ENCODE data around the gene CHST11.

The CHST11 gene

GRCh38 chr12:104505095-104505818, 48.5 kb downstream of the CHST11 start:
- CTCF ChIA-PET = no interaction called here
- TF ChIP-seq ZNF426 (tag by site-specific recombination; IDR thresholded peaks at IDR 0.05) (no peak), ZNF16 (tag by site-specific recombination; IDR thresholded peaks at IDR 0.05; ENCODE audit: low read depth) (no peak), ZNF529 (tag by site-specific recombination; IDR thresholded peaks at IDR 0.05; ENCODE audit: insufficient replicate concordance) (no peak), BCL11A (tag by site-specific recombination; IDR thresholded peaks at IDR 0.05; ENCODE audit: low read depth) (no peak), ZBTB17 (tag by site-specific recombination; IDR thresholded peaks at IDR 0.05) (peak; percentile 47), PRDM10 (tag by site-specific recombination; IDR thresholded peaks at IDR 0.05) (0 out of 2 replicates have a peak, but pooled peaks have one; percentile 12), ZFP69B (tag by site-specific recombination; IDR thresholded peaks at IDR 0.05) (no peak), INSM2 (tag by site-specific recombination; IDR thresholded peaks at IDR 0.05) (no peak), ZNF600 (tag by site-specific recombination; IDR thresholded peaks at IDR 0.05) (0 out of 2 replicates have a peak, but pooled peaks have one; percentile 7), ZFP3 (tag by site-specific recombination; IDR thresholded peaks at IDR 0.05; ENCODE audit: low read depth) (no peak), TCF7L2 (IDR thresholded peaks at IDR 0.05; ENCODE audit: borderline replicate concordance, low read depth, low read length) (peak; percentile 88), KLF7 (tag by site-specific recombination; IDR thresholded peaks at IDR 0.05; ENCODE audit: borderline replicate concordance) (peak; percentile 38; the same call in 1 of the 2 replicates), OVOL3 (tag by site-specific recombination; IDR thresholded peaks at IDR 0.05) (peak; percentile 95), ZNF580 (tag by site-specific recombination; IDR thresholded peaks at IDR 0.05) (0 out of 2 replicates have a peak, but pooled peaks have one; percentile 43), ZNF18 (tag by site-specific recombination; IDR thresholded peaks at IDR 0.05) (peak; percentile 73), ZBTB1 (tag by site-specific recombination; IDR thresholded peaks at IDR 0.05) (0 out of 2 replicates have a peak, but pooled peaks have one; percentile 20), ZNF214 (tag by site-specific recombination; IDR thresholded peaks at IDR 0.05; ENCODE audit: borderline replicate concordance) (no peak), KLF16 (tag by site-specific recombination; IDR thresholded peaks at IDR 0.05) (no peak), ZNF701 (tag by site-specific recombination; IDR thresholded peaks at IDR 0.05) (no peak), MEIS1 (CRISPR knock-in tag; IDR thresholded peaks at IDR 0.05; ENCODE audit: borderline replicate concordance) (no peak), GLI2 (tag by site-specific recombination; IDR thresholded peaks at IDR 0.05; ENCODE audit: borderline replicate concordance, low read depth) (peak; percentile 89), GLIS1 (tag by site-specific recombination; IDR thresholded peaks at IDR 0.05) (peak; percentile 75), ZNF335 (tag by site-specific recombination; conservative IDR thresholded peaks at IDR 0.05) (peak; percentile 38; the same call in 1 of the 2 replicates), ZNF221 (tag by site-specific recombination; IDR thresholded peaks at IDR 0.05; ENCODE audit: borderline replicate concordance) (no peak), TRIM28 (IDR thresholded peaks at IDR 0.05; ENCODE audit: borderline replicate concordance, low read length) (peak; percentile 64; the same call in 1 of the 2 replicates), ZNF610 (tag by site-specific recombination; IDR thresholded peaks at IDR 0.05; ENCODE audit: borderline replicate concordance) (0 out of 2 replicates have a peak, but pooled peaks have one; percentile 12)
- TF ChIP-seq, protein P1, sequence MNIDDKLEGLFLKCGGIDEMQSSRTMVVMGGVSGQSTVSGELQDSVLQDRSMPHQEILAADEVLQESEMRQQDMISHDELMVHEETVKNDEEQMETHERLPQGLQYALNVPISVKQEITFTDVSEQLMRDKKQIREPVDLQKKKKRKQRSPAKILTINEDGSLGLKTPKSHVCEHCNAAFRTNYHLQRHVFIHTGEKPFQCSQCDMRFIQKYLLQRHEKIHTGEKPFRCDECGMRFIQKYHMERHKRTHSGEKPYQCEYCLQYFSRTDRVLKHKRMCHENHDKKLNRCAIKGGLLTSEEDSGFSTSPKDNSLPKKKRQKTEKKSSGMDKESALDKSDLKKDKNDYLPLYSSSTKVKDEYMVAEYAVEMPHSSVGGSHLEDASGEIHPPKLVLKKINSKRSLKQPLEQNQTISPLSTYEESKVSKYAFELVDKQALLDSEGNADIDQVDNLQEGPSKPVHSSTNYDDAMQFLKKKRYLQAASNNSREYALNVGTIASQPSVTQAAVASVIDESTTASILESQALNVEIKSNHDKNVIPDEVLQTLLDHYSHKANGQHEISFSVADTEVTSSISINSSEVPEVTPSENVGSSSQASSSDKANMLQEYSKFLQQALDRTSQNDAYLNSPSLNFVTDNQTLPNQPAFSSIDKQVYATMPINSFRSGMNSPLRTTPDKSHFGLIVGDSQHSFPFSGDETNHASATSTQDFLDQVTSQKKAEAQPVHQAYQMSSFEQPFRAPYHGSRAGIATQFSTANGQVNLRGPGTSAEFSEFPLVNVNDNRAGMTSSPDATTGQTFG (tag by site-specific recombination; IDR thresholded peaks at IDR 0.05; ENCODE audit: borderline replicate concordance) = 0 out of 2 replicates have a peak, but pooled peaks have one; percentile 35

More at GRCh38 chr12:104505095-104505818, 48.5 kb downstream of the CHST11 start:
- POLR2A ChIA-PET = interaction anchor here (1.1 to 1.4 kb wide), 3 partner anchors 11 to 47 kb away, joined by 3 to 5 read pairs (median 3); no protein-coding TSS in a partner anchor
- no peaks in the 10 kb centered on the region for H3K9me3 ChIP-seq (ENCODE audit: control insufficient read depth, insufficient read depth, low read depth, low read length)
- no peak overlapping the region for H3K27ac ChIP-seq (ENCODE audit: extremely low read depth, low read depth, low read length)
- no peaks in the 10 kb centered on the region for H3K36me3 ChIP-seq (ENCODE audit: control insufficient read depth in 2 of 2, insufficient read depth in 1 of 2, low read length in 2 of 2)
- H3K4me1 ChIP-seq (ENCODE audit: control insufficient read depth, insufficient read depth, low read length) = peaks cover 18% of the 10 kb centered on the region
- no peak overlapping the region for H3K4me3 ChIP-seq (ENCODE audit: low read depth, low read length)

All from HEK293 (cell line).